Gastroesophageal sphincter (tissue), 4 donors: ENCODE results near the gene ATP6V0D1. TPM values are rescaled to one million over a fixed set of nuclear protein-coding genes. Genes with fewer than 3 reads are reported as not detected.

Experiments used
- ATAC-seq: fragments of 150-250 bp; one replicate; pipeline ENCODE4 v1.9.1; 2016; ENCODE audit warnings: mild to moderate bottlenecking, moderate library complexity
- H3K27ac ChIP-seq, 4 donors: fragments of 200-600 bp; sonication (generic) in 3 of 4; 1 replicate in 3 of 4; 2 replicates in 1 of 4; pipeline ENCODE4 v1.5.1; 2016 to 2019
- H3K27me3 ChIP-seq: fragments of 200-600 bp; sonication (generic); one replicate; pipeline ENCODE4 v1.5.1; 2019
- H3K36me3 ChIP-seq, 2 donors: fragments of 200-600 bp; sonication (generic); one replicate each; pipeline ENCODE4 v1.5.1; 2019; ENCODE audit warnings: control low read depth in 1 of 2
- H3K4me1 ChIP-seq, 3 donors: fragments of 200-600 bp; sonication (generic); 1 replicate in 2 of 3; 2 replicates in 1 of 3; pipeline ENCODE4 v1.5.1; 2016 to 2019; ENCODE audit warnings: control low read depth in 2 of 3
- H3K4me3 ChIP-seq, 2 donors: fragments of 200-600 bp; sonication (generic); one replicate each; pipeline ENCODE4 v1.5.1; 2019; ENCODE audit warnings: mild to moderate bottlenecking in 1 of 2, moderate library complexity in 1 of 2
- H3K9me3 ChIP-seq, 3 donors: fragments of 200-600 bp; sonication (generic); one replicate each; pipeline ENCODE4 v1.5.1; 2017 to 2019; ENCODE audit warnings: control low read depth in 2 of 3
- CTCF ChIP-seq, 4 experiments: fragments of 200-600 bp in 2 of 4; fragments of 450-650 bp in 2 of 4; sonication (generic) in 1 of 4; IDR thresholded peaks; one replicate each; pipeline ENCODE4 v1.5.1; 2017 to 2019; ENCODE audit warnings: antibody characterized with exemption in 4 of 4, mild to moderate bottlenecking in 2 of 4, moderate library complexity in 2 of 4
- EP300 ChIP-seq: sonication (generic); formaldehyde crosslinking; IDR thresholded peaks from one replicate; pipeline ENCODE4 v1.6.1; 2017; ENCODE audit warnings: antibody characterized with exemption, mild to moderate bottlenecking
- POLR2A ChIP-seq, 2 donors: fragments of 450-650 bp; IDR thresholded peaks; one replicate each; pipeline ENCODE4 v1.6.1; 2017; ENCODE audit warnings: antibody characterized with exemption in 2 of 2, mild to moderate bottlenecking in 2 of 2, moderate library complexity in 1 of 2
- POLR2AphosphoS5 ChIP-seq: sonication (generic); formaldehyde crosslinking; IDR thresholded peaks from one replicate; pipeline ENCODE4 v1.6.1; 2017; ENCODE audit warnings: antibody characterized with exemption
- WGBS, 2 donors: methylation state at CpG; one replicate each; pipeline ENCODE4 v1.1.5; 2018; ENCODE audit warnings: low coverage in 1 of 2; 5-methylcytosine and 5-hydroxymethylcytosine counted together
- total RNA-seq, 4 donors: library from RNA; depleted of rRNA; stranded (reverse); fragments of >200 nt; gene quantifications; one replicate each; pipeline ENCODE4 v1.1.0, GENCODE V29; 2016

ATP6V0D1 gene
- total RNA-seq, 4 donors from 2014 or later = 94.2 to 145 (median 110) TPM

- ATAC-seq = no peak
- Histone ChIP-seq H3K27me3 (no peaks in the 10 kb centered on the region), H3K4me3 (no peak overlapping the region), H3K4me1 (peaks cover 3 to 94% (median 59%) of the 10 kb centered on the region in 3 donors), H3K27ac (no peak overlapping the region), H3K9me3 (no peaks in the 10 kb centered on the region), H3K36me3 (peaks cover 0 to 13% of the 10 kb centered on the region in 2 donors)
- WGBS, 2 donors = 100% methylated on average over 1 of the region's 5 CpGs; no CpG with 5 or more reads in 1 of the 2 donors
- TF ChIP-seq EP300 = no peak
- no peak for TF ChIP-seq POLR2AphosphoS5
- no peak for TF ChIP-seq POLR2A (IDR thresholded peaks at IDR 0.05)
- no peak for TF ChIP-seq CTCF (IDR thresholded peaks at IDR 0.05)
Measured at GRCh38 chr16:67462279-67462655, 18.7 kb downstream of the ATP6V0D1 start.

DNA sequence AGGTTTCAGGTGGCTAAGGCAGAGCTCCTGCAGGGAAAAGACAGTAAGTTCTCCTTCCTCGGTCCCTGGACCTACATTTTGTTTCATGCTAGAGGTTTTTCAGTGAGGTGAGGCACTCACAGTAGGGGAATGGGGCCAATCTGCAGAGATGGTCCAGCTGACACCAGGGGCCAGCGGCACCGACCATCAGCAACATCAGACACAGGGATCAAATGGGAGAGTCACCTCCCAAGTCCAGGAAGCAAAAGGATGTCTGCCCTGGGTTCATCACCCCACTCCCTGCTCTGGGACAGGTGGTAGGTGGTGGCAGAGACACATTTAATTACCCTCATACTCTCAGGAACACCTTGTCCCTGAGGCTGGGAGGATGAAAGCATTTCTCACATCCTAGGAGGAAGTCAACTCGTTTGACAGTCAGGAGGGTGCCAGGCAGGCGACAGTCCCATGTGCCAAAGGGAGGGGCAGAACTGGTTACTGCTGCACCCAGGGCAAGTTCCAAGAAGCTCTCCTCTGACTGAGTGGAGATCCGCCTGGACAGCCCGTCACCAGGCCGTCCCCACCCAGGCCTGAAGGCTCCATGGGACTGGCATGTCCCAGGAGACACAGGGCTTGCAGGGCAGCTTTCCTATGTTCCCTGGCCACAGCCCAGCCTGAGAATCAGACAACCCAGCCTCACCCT lies 19.2 kb downstream of the ATP6V0D1 start:
- 17 to 83% methylated on average over 1 of the region's 8 CpGs for WGBS, 2 donors
- Histone ChIP-seq H3K36me3 (peaks cover 0 to 13% of the 10 kb centered on the region in 2 donors), H3K4me1 (peaks cover 3 to 98% (median 65%) of the 10 kb centered on the region in 3 donors), H3K27ac (peak overlapping the region in 1 of 4 donors; percentile 0), H3K27me3 (no peaks in the 10 kb centered on the region), H3K9me3 (no peaks in the 10 kb centered on the region), H3K4me3 (no peak overlapping the region)
- no peak for ATAC-seq
- TF ChIP-seq POLR2A (IDR thresholded peaks at IDR 0.05) = no peak

GRCh38 chr16:67460961-67461360 lies 20.0 kb downstream of the ATP6V0D1 start:
- TF ChIP-seq EP300 = no peak
- no peak for TF ChIP-seq POLR2A (IDR thresholded peaks at IDR 0.05)
- no peak for TF ChIP-seq POLR2AphosphoS5
- TF ChIP-seq CTCF (IDR thresholded peaks at IDR 0.05) = no peak
- Histone ChIP-seq H3K4me1 (peaks cover 3 to 99% (median 70%) of the 10 kb centered on the region in 3 donors), H3K27ac (peak overlapping the region in 2 of 4 donors; percentile 66 to 68)

DNA sequence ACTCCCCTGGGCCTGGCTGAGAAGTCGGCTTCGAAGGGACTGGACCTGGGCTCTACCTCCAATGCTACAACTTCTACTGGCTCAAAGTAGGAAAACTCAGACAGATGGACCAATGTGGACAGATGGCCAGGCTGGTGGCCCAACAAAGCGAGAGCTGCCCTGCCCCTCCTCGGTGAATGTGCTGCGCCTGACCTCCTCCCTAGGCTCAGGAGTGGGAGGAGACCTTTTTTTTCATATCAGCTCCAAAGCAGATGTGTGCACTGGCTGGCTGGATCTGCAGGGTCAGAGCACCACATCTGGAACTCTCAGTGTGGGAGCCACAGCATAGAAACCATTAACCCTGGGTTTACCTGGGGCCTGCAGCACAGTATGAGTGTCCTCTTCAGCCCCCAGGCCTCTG lies 20.8 kb downstream of the ATP6V0D1 start:
- H3K4me1 ChIP-seq = peaks cover 0 to 99% (median 65%) of the 10 kb centered on the region in 3 donors
- H3K9me3 ChIP-seq = no peaks in the 10 kb centered on the region
- no peak overlapping the region for H3K4me3 ChIP-seq
- 88% methylated on average over 5 of the region's 5 CpGs; no CpG with 5 or more reads in 1 of the 2 donors for WGBS, 2 donors
- TF ChIP-seq POLR2A (IDR thresholded peaks at IDR 0.05) (no peak), EP300 (no peak), CTCF (IDR thresholded peaks at IDR 0.05) (no peak), POLR2AphosphoS5 (no peak)
- peaks cover 0 to 13% of the 10 kb centered on the region in 2 donors for H3K36me3 ChIP-seq
- H3K27me3 ChIP-seq = no peaks in the 10 kb centered on the region
- peak overlapping the region in 3 of 4 donors; percentile 38 to 68 (median 66) for H3K27ac ChIP-seq
- ATAC-seq = peak; percentile 17

More at GRCh38 chr16:67460961-67461360, 20.0 kb downstream of the ATP6V0D1 start:
- ATAC-seq = no peak
- H3K9me3 ChIP-seq = no peaks in the 10 kb centered on the region
- no peaks in the 10 kb centered on the region for H3K27me3 ChIP-seq
- H3K4me3 ChIP-seq = no peak overlapping the region
- 80 to 100% methylated on average over 1 of the region's 2 CpGs for WGBS, 2 donors
- peaks cover 0 to 13% of the 10 kb centered on the region in 2 donors for H3K36me3 ChIP-seq

- WGBS, 2 donors = no CpG with 5 or more reads among the region's 3 CpGs
- H3K4me1 ChIP-seq = peaks cover 0 to 95% (median 65%) of the 10 kb centered on the region in 3 donors
- peak overlapping the region in 3 of 4 donors; percentile 38 to 68 (median 66) for H3K27ac ChIP-seq
- ATAC-seq = peak; percentile 52
- H3K9me3 ChIP-seq = no peaks in the 10 kb centered on the region
- H3K27me3 ChIP-seq = no peaks in the 10 kb centered on the region
- TF ChIP-seq POLR2AphosphoS5 (peak; percentile 19), EP300 (no peak), POLR2A (IDR thresholded peaks at IDR 0.05) (no peak)
- no peak overlapping the region for H3K4me3 ChIP-seq
- H3K36me3 ChIP-seq = peaks cover 0 to 13% of the 10 kb centered on the region in 2 donors
Measured at GRCh38 chr16:67459861-67460150, 21.2 kb downstream of the ATP6V0D1 start.
